Chondrocyte (in vitro differentiated cells): ENCODE data around the gene IQCC. TPM values are rescaled to one million over a fixed set of nuclear protein-coding genes. Genes with fewer than 3 reads are reported as not detected.

ENCODE experiments used
- DNase-seq: peaks from one replicate; pipeline ENCODE4 v3.0.0; 2021; ENCODE audit warnings: mixed read lengths, low spot score
- H3K27ac Mint-ChIP-seq: one replicate; pipeline ENCODE4 v1.8.0; 2021; ENCODE audit warnings: mild to moderate bottlenecking, moderate library complexity, mixed read lengths; ENCODE audit not compliant: unreplicated experiment
- H3K27me3 Mint-ChIP-seq: 2 replicates; pipeline ENCODE4 v1.8.0; 2021; ENCODE audit warnings: low read depth, mixed read lengths
- H3K36me3 Mint-ChIP-seq: 2 replicates; pipeline ENCODE4 v1.8.0; 2021; ENCODE audit warnings: low read depth, mixed read lengths
- H3K4me1 Mint-ChIP-seq: 2 replicates; pipeline ENCODE4 v1.8.0; 2021; ENCODE audit warnings: low read depth, mild to moderate bottlenecking, mixed read lengths
- H3K4me3 Mint-ChIP-seq: one replicate; pipeline ENCODE4 v1.8.0; 2021; ENCODE audit warnings: mild to moderate bottlenecking, moderate library complexity, mixed read lengths; ENCODE audit not compliant: unreplicated experiment
- H3K9me3 Mint-ChIP-seq: 2 replicates; pipeline ENCODE4 v1.8.0; 2021; ENCODE audit warnings: low read depth, mixed read lengths
- CTCF ChIP-seq: fragments of 200-600 bp; sonication (generic); IDR thresholded peaks from 2 replicates; pipeline ENCODE4 v1.5.0; 2021; ENCODE audit warnings: antibody characterized with exemption, mild to moderate bottlenecking, moderate library complexity
- total RNA-seq: library from RNA; stranded (reverse); gene quantifications from 3 replicates; pipeline ENCODE4 v1.2.1, GENCODE V29; 2021

IQCC gene
- total RNA-seq, 1 donor from 2014 or later = 1.5 TPM

- TF ChIP-seq CTCF = no peak
- Mint-ChIP-seq H3K27ac (no peak overlapping the region), H3K27me3 (no peaks in the 10 kb centered on the region), H3K36me3 (peaks cover 1% of the 10 kb centered on the region), H3K9me3 (no peaks in the 10 kb centered on the region), H3K4me3 (no peak overlapping the region), H3K4me1 (peaks cover 29% of the 10 kb centered on the region)
- DNase-seq = no peak
Observed at GRCh38 chr1:32247452-32247851, 42.0 kb downstream of the IQCC start.

DNA sequence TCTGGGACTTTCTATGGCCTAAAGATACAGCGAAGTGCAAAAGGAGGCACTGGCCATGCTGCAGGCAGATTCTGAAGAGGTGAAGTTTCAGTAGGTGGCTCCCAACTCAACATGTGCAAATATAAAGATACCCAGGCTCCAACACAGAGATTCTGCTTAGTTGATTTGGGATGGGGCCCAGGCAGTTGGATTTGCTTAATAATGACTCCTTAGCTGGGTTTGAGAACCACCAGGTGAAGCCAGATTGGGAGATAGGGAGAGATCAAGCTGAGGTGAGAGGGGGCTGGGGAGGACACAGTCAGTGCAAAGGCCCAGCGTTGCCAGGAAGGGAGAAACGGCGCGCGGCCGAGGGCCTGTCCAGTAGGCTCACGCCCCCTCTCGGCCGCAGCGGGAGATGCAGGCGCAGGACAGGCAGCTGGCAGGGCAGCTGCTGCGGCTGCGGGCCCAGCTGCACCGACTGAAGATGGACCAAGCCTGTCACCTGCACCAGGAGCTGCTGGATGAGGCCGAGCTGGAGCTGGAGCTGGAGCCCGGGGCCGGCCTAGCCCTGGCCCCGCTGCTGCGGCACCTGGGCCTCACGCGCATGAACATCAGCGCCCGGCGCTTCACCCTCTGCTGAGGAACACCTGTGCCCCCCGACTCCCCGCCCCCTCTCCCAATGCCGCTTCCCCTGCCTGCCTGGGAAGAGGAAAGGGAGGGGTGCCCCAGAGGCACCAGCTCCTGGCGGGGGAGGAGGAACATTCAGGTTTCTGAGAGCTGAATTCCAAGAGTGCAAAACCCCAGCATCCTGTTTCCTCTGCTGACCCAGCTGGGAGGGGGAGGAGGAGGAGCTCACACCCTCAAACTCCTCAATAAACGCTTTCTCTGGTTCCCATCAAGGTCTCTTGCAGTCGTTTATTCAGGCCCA is 42.8 kb downstream of the IQCC start:
- Mint-ChIP-seq H3K36me3 (peaks cover 1% of the 10 kb centered on the region), H3K4me3 (no peak overlapping the region), H3K4me1 (peaks cover 26% of the 10 kb centered on the region), H3K27me3 (no peaks in the 10 kb centered on the region), H3K27ac (no peak overlapping the region), H3K9me3 (no peaks in the 10 kb centered on the region)
- peak; percentile 85 for TF ChIP-seq CTCF
- DNase-seq = no peak

DNA sequence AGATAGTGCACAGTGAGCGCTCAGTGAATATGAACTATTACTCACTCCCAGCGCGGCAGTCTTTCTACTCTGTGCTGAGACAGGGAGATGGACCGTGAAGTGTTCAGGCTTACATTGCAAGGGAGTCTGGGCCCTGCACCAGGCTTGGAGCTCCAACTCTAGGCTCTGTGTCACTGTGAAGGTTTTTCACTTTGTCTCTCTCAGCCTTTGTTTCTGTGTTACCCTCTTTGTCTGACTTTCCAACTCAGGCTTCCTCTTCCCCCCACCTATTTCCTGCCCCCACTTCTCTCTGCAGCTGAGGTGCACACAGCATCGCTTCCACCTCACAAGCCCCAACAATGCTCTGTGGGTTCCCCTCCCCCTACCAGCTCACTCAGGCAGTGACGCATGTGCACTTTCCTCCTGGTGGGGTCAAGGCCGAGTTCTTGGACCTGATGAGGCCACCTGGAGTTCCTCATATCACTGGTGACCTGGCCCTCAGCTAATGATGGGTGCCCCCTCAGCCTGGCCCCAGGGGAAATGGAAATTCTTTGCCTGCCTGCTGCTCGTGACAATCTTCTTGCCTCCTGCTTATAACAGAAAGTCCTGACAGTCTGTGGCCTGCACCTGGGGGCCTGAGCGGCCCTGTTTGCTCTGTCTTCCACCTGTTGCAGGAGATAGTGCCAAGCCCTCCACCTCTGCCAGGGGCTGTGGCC is 44.5 kb downstream of the IQCC start:
- no peak for DNase-seq
- peaks cover 26% of the 10 kb centered on the region for H3K4me1 Mint-ChIP-seq
- TF ChIP-seq CTCF = no peak
- H3K9me3 Mint-ChIP-seq = no peaks in the 10 kb centered on the region
- H3K27ac Mint-ChIP-seq = no peak overlapping the region
- H3K36me3 Mint-ChIP-seq = peaks cover 1% of the 10 kb centered on the region
- no peaks in the 10 kb centered on the region for H3K27me3 Mint-ChIP-seq
- no peak overlapping the region for H3K4me3 Mint-ChIP-seq

GRCh38 chr1:32250893-32251716 is 45.6 kb downstream of the IQCC start, which contains the start of gene LCK:
Gene LCK, plus strand, starts transcription at chr1:32251265. Its CDS starts 23,065 bp downstream, at chr1:32274330.
- Mint-ChIP-seq H3K4me1 (peaks cover 23% of the 10 kb centered on the region), H3K36me3 (peaks cover 1% of the 10 kb centered on the region), H3K27ac (no peak within 1 kb of the TSS), H3K27me3 (no peaks in the 10 kb centered on the region), H3K9me3 (no peaks in the 10 kb centered on the region), H3K4me3 (no peak within 1 kb of the TSS)
- no peak for DNase-seq
- no peak for TF ChIP-seq CTCF
